Measurements from ENCODE around the gene CENPM.
"Not testable (repeated sequence)": the region's sequence is repeated elsewhere in the genome, so short reads cannot be mapped to it uniquely, and the experiment has no call there.

The CENPM gene

GRCh38 chr22:41966607-41967240 is 19.8 kb upstream of the CENPM start:
- peak in 1 of 3 experiments; percentile 22 for DNase-seq (ENCODE audit: low read depth in 3 of 3)

- DNase-seq (ENCODE audit: low read depth in 3 of 3) = no peak
Observed at GRCh38 chr22:41966225-41966606, 19.3 kb upstream of the CENPM start.

- DNase-seq (ENCODE audit: low read depth in 3 of 3) = no peak
Observed at GRCh38 chr22:41964112-41964491, 17.1 kb upstream of the CENPM start.

GRCh38 chr22:41963453-41964111 is 16.6 kb upstream of the CENPM start:
- DNase-seq (ENCODE audit: low read depth in 3 of 3) = no peak

- no peak for DNase-seq (ENCODE audit: low read depth in 3 of 3)
Observed at GRCh38 chr22:41957941-41958556, 11.1 kb upstream of the CENPM start.

- DNase-seq (ENCODE audit: low read depth in 3 of 3) = no peak
Observed at GRCh38 chr22:41952713-41953112, 5.8 kb upstream of the CENPM start.

- DNase-seq (ENCODE audit: low read depth in 3 of 3) = no peak
Observed at GRCh38 chr22:41951898-41952474, 5.0 kb upstream of the CENPM start, which contains the start of gene SMIM45. SMIM45 (plus strand) TSS chr22:41952150.

GRCh38 chr22:41949297-41949965 is 2.5 kb upstream of the CENPM start:
- no peak for DNase-seq (ENCODE audit: low read depth in 3 of 3)

- DNase-seq (ENCODE audit: low read depth in 3 of 3) = not testable (repeated sequence)
Observed at GRCh38 chr22:41948928-41949296, 2.0 kb upstream of the CENPM start.

GRCh38 chr22:41948142-41948541 is 1.2 kb upstream of the CENPM start:
- DNase-seq (ENCODE audit: low read depth in 3 of 3) = no peak

GRCh38 chr22:41947424-41948080 is 600 bp upstream of the CENPM start:
- DNase-seq (ENCODE audit: low read depth in 3 of 3) = no peak

GRCh38 chr22:41943661-41944209 is 3.2 kb downstream of the CENPM start:
- no peak for DNase-seq (ENCODE audit: low read depth in 3 of 3)

- DNase-seq (ENCODE audit: low read depth in 3 of 3) = peak; percentile 66 to 79 (median 78)
Observed at GRCh38 chr22:41940832-41941765, 5.9 kb downstream of the CENPM start.

- DNase-seq (ENCODE audit: low read depth in 3 of 3) = peak; percentile 87 to 97 (median 94)
Observed at GRCh38 chr22:41939981-41940831, 6.7 kb downstream of the CENPM start.

- no peak for DNase-seq (ENCODE audit: low read depth in 3 of 3)
Observed at GRCh38 chr22:41936894-41937169, 10.1 kb downstream of the CENPM start.

GRCh38 chr22:41935509-41935908 is 11.4 kb downstream of the CENPM start:
- no peak for DNase-seq (ENCODE audit: low read depth in 3 of 3)

- no peak for DNase-seq (ENCODE audit: low read depth in 3 of 3)
Observed at GRCh38 chr22:41935015-41935351, 12.0 kb downstream of the CENPM start.

- DNase-seq (ENCODE audit: low read depth in 3 of 3) = no peak
Observed at GRCh38 chr22:41934284-41935014, 12.5 kb downstream of the CENPM start.

Data from stimulated activated CD4-positive, alpha-beta T cell treated with anti-CD3 and anti-CD28 coated beads, TNF-alpha, amount 100 ng/mL, for 24 hours (primary cell).